ENCODE data around the gene LARP4B. TPM values are rescaled to one million over a fixed set of nuclear protein-coding genes. Genes with fewer than 3 reads are reported as not detected.

LARP4B gene
- total and polyA plus RNA-seq, 2 of the 13 experiments (the other 11 are each of a cell fraction or from before 2014, with no cell fraction given): 19.5 to 30.2 TPM

- in situ Hi-C loops (cut with HindIII; ENCODE audit: extremely low pct_ligation_motif_present, low pct_unique_long_range_greater_than_20kb) (no loop called here), intact Hi-C loops (cut with micrococcal nuclease; ENCODE audit: unreplicated experiment) (no loop called here)
- H3K27me3 ChIP-seq (ENCODE audit: control insufficient read depth in 1 of 2, insufficient read depth in 2 of 2, low read length in 2 of 2): no peaks in the 10 kb centered on the region
- H3K4me2 ChIP-seq (ENCODE audit: low read depth, low read length): no peak overlapping the region
- BruUV-seq (replicated peaks): no TSS peak
- WGBS (ENCODE audit: low lambda C conversion rate): 46% methylated on average over 3 of the region's 3 CpGs
- H3K27ac ChIP-seq (ENCODE audit: extremely low read length, insufficient read depth, low read length): no peak overlapping the region
- ChIA-PET CTCF (ENCODE audit: low intra/inter-chr PET ratio, low total read pairs) (no interaction called here), POLR2A (no interaction called here)
- H3K9me3 ChIP-seq (ENCODE audit: low read length): no peaks in the 10 kb centered on the region
- FAIRE-seq: no peak
- H3K79me2 ChIP-seq (ENCODE audit: insufficient read depth, low read length): peaks cover 49% of the 10 kb centered on the region
- ATAC-seq: no peak
- H3K9ac ChIP-seq (ENCODE audit: insufficient read depth, low read depth, low read length): no peak overlapping the region
- peaks cover 16% of the 10 kb centered on the region for H4K20me1 ChIP-seq (ENCODE audit: insufficient read depth, low read length)
- H3K4me1 ChIP-seq (ENCODE audit: insufficient read depth, low read length): peaks cover 12% of the 10 kb centered on the region
- H3K36me3 ChIP-seq (replicated peaks in 1 of 2; ENCODE audit: control insufficient read depth in 1 of 2, insufficient read depth in 2 of 2, low read length in 2 of 2): peaks cover 10 to 58% of the 10 kb centered on the region in 2 experiments
- peak; percentile 14 for DNase-seq (ENCODE audit: low spot score)
- TF ChIP-seq IKZF1 (IDR thresholded peaks at IDR 0.05) (no peak), BCLAF1 (IDR thresholded peaks at IDR 0.05) (no peak), BRD4 (CRISPR knock-in tag; IDR thresholded peaks at IDR 0.05) (no peak), MEIS1 (CRISPR knock-in tag; IDR thresholded peaks at IDR 0.05; ENCODE audit: borderline replicate concordance) (no peak)
- no peak overlapping the region for H3K4me3 ChIP-seq (replicated peaks in 1 of 3; ENCODE audit: insufficient read depth in 1 of 3, low read depth in 2 of 3, low read length in 3 of 3)
- H2AFZ ChIP-seq (ENCODE audit: low read length): no peak overlapping the region
Measured at GRCh38 chr10:852386-852785, 79.1 kb downstream of the LARP4B start.

- Histone ChIP-seq H3K4me1 (ENCODE audit: insufficient read depth, low read length) (peaks cover 12% of the 10 kb centered on the region), H3K27ac (ENCODE audit: extremely low read length, insufficient read depth, low read length) (no peak overlapping the region), H3K9me3 (ENCODE audit: low read length) (no peaks in the 10 kb centered on the region), H3K4me2 (ENCODE audit: low read depth, low read length) (no peak overlapping the region), H3K27me3 (ENCODE audit: control insufficient read depth in 1 of 2, insufficient read depth in 2 of 2, low read length in 2 of 2) (no peaks in the 10 kb centered on the region), H3K9ac (ENCODE audit: insufficient read depth, low read depth, low read length) (no peak overlapping the region), H4K20me1 (ENCODE audit: insufficient read depth, low read length) (peaks cover 21% of the 10 kb centered on the region), H3K79me2 (ENCODE audit: insufficient read depth, low read length) (peaks cover 53% of the 10 kb centered on the region), H2AFZ (ENCODE audit: low read length) (no peak overlapping the region), H3K4me3 (replicated peaks in 1 of 3; ENCODE audit: insufficient read depth in 1 of 3, low read depth in 2 of 3, low read length in 3 of 3) (no peak overlapping the region), H3K36me3 (replicated peaks in 1 of 2; ENCODE audit: control insufficient read depth in 1 of 2, insufficient read depth in 2 of 2, low read length in 2 of 2) (peaks cover 11 to 57% of the 10 kb centered on the region in 2 experiments)
- in situ Hi-C loops (cut with HindIII; ENCODE audit: extremely low pct_ligation_motif_present, low pct_unique_long_range_greater_than_20kb): no loop called here
- TF ChIP-seq TAF1 (CRISPR knock-in tag; IDR thresholded peaks at IDR 0.05) (no peak), TMF1 (CRISPR knock-in tag; IDR thresholded peaks at IDR 0.05; ENCODE audit: low read depth) (no peak), HES4 (CRISPR knock-in tag; IDR thresholded peaks at IDR 0.05; ENCODE audit: borderline replicate concordance) (no peak)
- ChIA-PET CTCF (ENCODE audit: low intra/inter-chr PET ratio, low total read pairs) (no interaction called here), POLR2A (no interaction called here)
- ATAC-seq (no peak), FAIRE-seq (no peak), DNase-seq (ENCODE audit: low spot score) (no peak)
- intact Hi-C loops (cut with micrococcal nuclease; ENCODE audit: unreplicated experiment): no loop called here
- 98% methylated on average over 5 of the region's 5 CpGs for WGBS (ENCODE audit: low lambda C conversion rate)
- no TSS peak for BruUV-seq (replicated peaks)
Measured at GRCh38 chr10:851901-852300, 79.6 kb downstream of the LARP4B start.
